Tongue (tissue), 2 donors: ENCODE data around the gene ZNF213. TPM values are rescaled to one million over a fixed set of nuclear protein-coding genes. Genes with fewer than 3 reads are reported as not detected.
"Not testable (repeated sequence)": the region's sequence is repeated elsewhere in the genome, so short reads cannot be mapped to it uniquely, and the experiment has no call there.

Source experiments
- DNase-seq: peaks from one replicate; pipeline ENCODE4 v3.0.0-alpha.2; 2015
- total RNA-seq: library from RNA; depleted of rRNA; stranded (reverse); fragments of >200 nt; gene quantifications from one replicate; pipeline ENCODE4 v1.2.3, GENCODE V29; 2014

ZNF213 gene
- total RNA-seq, 1 donor from 2014 or later: 9.3 TPM

GRCh38 chr16:3170440-3171180, 35.8 kb downstream of the ZNF213 start:
- DNase-seq: no peak

GRCh38 chr16:3171181-3171854, 36.5 kb downstream of the ZNF213 start:
- DNase-seq: no peak

- DNase-seq: no peak
These were observed 37.2 kb downstream of the ZNF213 start for GRCh38 chr16:3171855-3172593.

GRCh38 chr16:3173892-3174617, 39.2 kb downstream of the ZNF213 start:
- no peak for DNase-seq

- no peak for DNase-seq
These were observed 39.9 kb downstream of the ZNF213 start for GRCh38 chr16:3174618-3175148.

- no peak for DNase-seq
These were observed 40.6 kb downstream of the ZNF213 start for GRCh38 chr16:3175157-3176093.

- no peak for DNase-seq
These were observed 44.8 kb downstream of the ZNF213 start for GRCh38 chr16:3179651-3180050.

GRCh38 chr16:3180445-3180878, 45.6 kb downstream of the ZNF213 start:
- no peak for DNase-seq

GRCh38 chr16:3182293-3182607, 47.4 kb downstream of the ZNF213 start:
- DNase-seq: not testable (repeated sequence)

- DNase-seq: no peak
These were observed 48.0 kb downstream of the ZNF213 start for GRCh38 chr16:3182608-3183444.

- no peak for DNase-seq
These were observed 48.8 kb downstream of the ZNF213 start for GRCh38 chr16:3183445-3184139.

GRCh38 chr16:3186946-3187690, 52.3 kb downstream of the ZNF213 start:
- no peak for DNase-seq

- DNase-seq: no peak
These were observed 53.2 kb downstream of the ZNF213 start, which contains the start of gene OR1F1 for GRCh38 chr16:3187798-3188674. Gene OR1F1, plus strand, starts transcription at chr16:3188204.

- DNase-seq: no peak
These were observed 53.8 kb downstream of the ZNF213 start for GRCh38 chr16:3188675-3188924.

GRCh38 chr16:3188925-3189825, 54.3 kb downstream of the ZNF213 start:
- DNase-seq: no peak

GRCh38 chr16:3189869-3190268, 55.0 kb downstream of the ZNF213 start:
- DNase-seq: no peak

- no peak for DNase-seq
These were observed 56.1 kb downstream of the ZNF213 start for GRCh38 chr16:3190949-3191353.
